ENCODE results near the gene SPRR4. TPM values are rescaled to one million over a fixed set of nuclear protein-coding genes. Genes with fewer than 3 reads are reported as not detected.

Gene SPRR4
- total RNA-seq, 1 experiment from 2014 or later, result not detected

DNA sequence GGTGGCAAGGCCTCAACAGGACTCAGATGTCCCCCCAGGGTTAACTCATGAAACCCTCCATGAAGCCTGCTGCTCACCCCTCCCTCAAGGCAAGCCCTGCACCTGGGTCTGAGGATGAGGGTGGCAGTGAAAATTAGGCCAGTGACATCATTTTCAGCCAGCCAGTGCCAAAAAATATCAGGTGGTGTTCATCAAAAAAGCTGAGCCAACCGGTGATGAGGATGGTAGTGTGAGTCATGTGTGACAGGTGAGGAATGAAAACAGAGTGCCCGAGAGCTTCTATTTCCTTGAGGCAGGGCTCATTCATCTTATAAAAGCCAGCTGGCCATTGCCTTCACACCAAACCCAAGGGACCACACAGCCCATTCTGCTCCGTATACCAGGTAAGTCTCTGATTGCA lies 13.3 kb downstream of the SPRR4 start, which contains the start of gene SPRR1A:
TSS of gene SPRR1A (plus strand) at position 339 of the 400 bp plus-strand sequence. CDS start 1,150 bp downstream, outside the sequence.
- Histone ChIP-seq H4K20me1 (ENCODE audit: insufficient read depth, low read depth, low read length) (no peaks in the 10 kb centered on the region), H3K9ac (ENCODE audit: low read length) (no peak within 1 kb of the TSS), H3K4me3 (ENCODE audit: low read length) (no peak within 1 kb of the TSS), H3K36me3 (ENCODE audit: insufficient read depth, low read length) (no peaks in the 10 kb centered on the region), H3K27me3 (ENCODE audit: low read length) (no peaks in the 10 kb centered on the region), H3K79me2 (ENCODE audit: low read length) (no peaks in the 10 kb centered on the region), H3K4me1 (ENCODE audit: low read length) (peaks cover 19% of the 10 kb centered on the region), H2AFZ (ENCODE audit: low read length) (no peak within 1 kb of the TSS), H3K4me2 (ENCODE audit: low read depth, low read length, poor library complexity, severe bottlenecking) (no peak within 1 kb of the TSS), H3K27ac (ENCODE audit: low read length) (no peak within 1 kb of the TSS), H3K9me2 (replicated peaks; ENCODE audit: insufficient read depth, low read length) (no peaks in the 10 kb centered on the region), H3K9me3 (ENCODE audit: low read length) (no peaks in the 10 kb centered on the region)
- DNase-seq, result no peak

- Histone ChIP-seq H2AFZ (ENCODE audit: low read length) (no peak overlapping the region), H3K9me2 (replicated peaks; ENCODE audit: insufficient read depth, low read length) (no peaks in the 10 kb centered on the region), H3K4me1 (ENCODE audit: low read length) (0 out of 2 replicates have a peak, but pooled peaks cover 4% of the 10 kb centered on the region), H3K9ac (ENCODE audit: low read length) (no peak overlapping the region), H3K4me3 (ENCODE audit: low read length) (no peak overlapping the region), H3K79me2 (ENCODE audit: low read length) (no peaks in the 10 kb centered on the region), H3K27me3 (ENCODE audit: low read length) (no peaks in the 10 kb centered on the region), H3K36me3 (ENCODE audit: insufficient read depth, low read length) (no peaks in the 10 kb centered on the region), H3K27ac (ENCODE audit: low read length) (no peak overlapping the region), H3K4me2 (ENCODE audit: low read depth, low read length, poor library complexity, severe bottlenecking) (no peak overlapping the region), H4K20me1 (ENCODE audit: insufficient read depth, low read depth, low read length) (no peaks in the 10 kb centered on the region), H3K9me3 (ENCODE audit: low read length) (no peaks in the 10 kb centered on the region)
- DNase-seq, result no peak
These were observed 16.1 kb downstream of the SPRR4 start for GRCh38 chr1:152986578-152986977.

- no peaks in the 10 kb centered on the region for H4K20me1 ChIP-seq (ENCODE audit: insufficient read depth, low read depth, low read length)
- H2AFZ ChIP-seq (ENCODE audit: low read length), result no peak overlapping the region
- H3K9me3 ChIP-seq (ENCODE audit: low read length), result no peaks in the 10 kb centered on the region
- H3K79me2 ChIP-seq (ENCODE audit: low read length), result no peaks in the 10 kb centered on the region
- H3K4me3 ChIP-seq (ENCODE audit: low read length), result no peak overlapping the region
- H3K36me3 ChIP-seq (ENCODE audit: insufficient read depth, low read length), result no peaks in the 10 kb centered on the region
- no peaks in the 10 kb centered on the region for H3K9me2 ChIP-seq (replicated peaks; ENCODE audit: insufficient read depth, low read length)
- H3K9ac ChIP-seq (ENCODE audit: low read length), result no peak overlapping the region
- DNase-seq, result no peak
- H3K4me1 ChIP-seq (ENCODE audit: low read length), result 0 out of 2 replicates have a peak, but pooled peaks cover 4% of the 10 kb centered on the region
- no peak overlapping the region for H3K4me2 ChIP-seq (ENCODE audit: low read depth, low read length, poor library complexity, severe bottlenecking)
- H3K27ac ChIP-seq (ENCODE audit: low read length), result no peak overlapping the region
- H3K27me3 ChIP-seq (ENCODE audit: low read length), result no peaks in the 10 kb centered on the region
These were observed 22.7 kb downstream of the SPRR4 start for GRCh38 chr1:152993186-152993585.

GRCh38 chr1:152995842-152996241 lies 25.4 kb downstream of the SPRR4 start:
- H4K20me1 ChIP-seq (ENCODE audit: insufficient read depth, low read depth, low read length), result no peaks in the 10 kb centered on the region
- H2AFZ ChIP-seq (ENCODE audit: low read length), result no peak overlapping the region
- H3K79me2 ChIP-seq (ENCODE audit: low read length), result no peaks in the 10 kb centered on the region
- no peaks in the 10 kb centered on the region for H3K36me3 ChIP-seq (ENCODE audit: insufficient read depth, low read length)
- H3K9me3 ChIP-seq (ENCODE audit: low read length), result no peaks in the 10 kb centered on the region
- DNase-seq, result no peak
- no peaks in the 10 kb centered on the region for H3K4me1 ChIP-seq (ENCODE audit: low read length)
- no peaks in the 10 kb centered on the region for H3K9me2 ChIP-seq (replicated peaks; ENCODE audit: insufficient read depth, low read length)
- H3K27ac ChIP-seq (ENCODE audit: low read length), result no peak overlapping the region
- no peak overlapping the region for H3K4me2 ChIP-seq (ENCODE audit: low read depth, low read length, poor library complexity, severe bottlenecking)
- H3K27me3 ChIP-seq (ENCODE audit: low read length), result no peaks in the 10 kb centered on the region
- H3K4me3 ChIP-seq (ENCODE audit: low read length), result no peak overlapping the region
- no peak overlapping the region for H3K9ac ChIP-seq (ENCODE audit: low read length)

GRCh38 chr1:152996633-152997400 lies 26.4 kb downstream of the SPRR4 start:
- H3K9me3 ChIP-seq (ENCODE audit: low read length), result no peaks in the 10 kb centered on the region
- no peak overlapping the region for H3K4me2 ChIP-seq (ENCODE audit: low read depth, low read length, poor library complexity, severe bottlenecking)
- H2AFZ ChIP-seq (ENCODE audit: low read length), result no peak overlapping the region
- no peaks in the 10 kb centered on the region for H3K79me2 ChIP-seq (ENCODE audit: low read length)
- no peak overlapping the region for H3K4me3 ChIP-seq (ENCODE audit: low read length)
- no peaks in the 10 kb centered on the region for H3K36me3 ChIP-seq (ENCODE audit: insufficient read depth, low read length)
- H4K20me1 ChIP-seq (ENCODE audit: insufficient read depth, low read depth, low read length), result no peaks in the 10 kb centered on the region
- DNase-seq, result no peak
- no peaks in the 10 kb centered on the region for H3K4me1 ChIP-seq (ENCODE audit: low read length)
- no peaks in the 10 kb centered on the region for H3K9me2 ChIP-seq (replicated peaks; ENCODE audit: insufficient read depth, low read length)
- H3K27me3 ChIP-seq (ENCODE audit: low read length), result no peaks in the 10 kb centered on the region
- H3K27ac ChIP-seq (ENCODE audit: low read length), result no peak overlapping the region
- no peak overlapping the region for H3K9ac ChIP-seq (ENCODE audit: low read length)

GRCh38 chr1:152997901-152998300 lies 27.5 kb downstream of the SPRR4 start:
- Histone ChIP-seq H3K27me3 (ENCODE audit: low read length) (no peaks in the 10 kb centered on the region), H3K4me2 (ENCODE audit: low read depth, low read length, poor library complexity, severe bottlenecking) (no peak overlapping the region), H2AFZ (ENCODE audit: low read length) (no peak overlapping the region), H3K27ac (ENCODE audit: low read length) (no peak overlapping the region), H3K9me2 (replicated peaks; ENCODE audit: insufficient read depth, low read length) (no peaks in the 10 kb centered on the region), H3K36me3 (ENCODE audit: insufficient read depth, low read length) (no peaks in the 10 kb centered on the region), H3K9ac (ENCODE audit: low read length) (no peak overlapping the region), H4K20me1 (ENCODE audit: insufficient read depth, low read depth, low read length) (no peaks in the 10 kb centered on the region), H3K4me1 (ENCODE audit: low read length) (peaks cover 8% of the 10 kb centered on the region), H3K9me3 (ENCODE audit: low read length) (no peaks in the 10 kb centered on the region), H3K79me2 (ENCODE audit: low read length) (no peaks in the 10 kb centered on the region), H3K4me3 (ENCODE audit: low read length) (no peak overlapping the region)
- no peak for DNase-seq

- no peak overlapping the region for H2AFZ ChIP-seq (ENCODE audit: low read length)
These were observed 28.0 kb downstream of the SPRR4 start for GRCh38 chr1:152998476-152998875.

DNA sequence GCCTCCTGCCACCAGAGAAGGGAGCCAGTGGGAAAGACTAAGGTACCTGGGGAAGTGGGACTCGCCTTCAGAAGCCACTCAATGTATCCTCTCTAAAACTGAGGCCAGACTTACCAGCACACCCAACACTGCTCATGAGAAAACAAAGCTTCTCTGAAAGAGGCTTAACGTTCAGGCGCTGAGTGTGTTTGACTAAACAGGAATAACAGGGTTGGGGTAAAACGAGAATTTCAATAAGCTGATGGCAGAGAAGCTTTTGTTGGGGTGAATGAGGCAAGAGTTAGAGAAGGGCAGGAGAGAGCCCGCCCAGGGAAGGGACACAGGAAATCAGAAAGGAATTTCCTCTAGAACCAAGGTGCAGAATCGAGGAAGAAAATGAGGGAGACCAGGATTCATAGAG lies 29.4 kb downstream of the SPRR4 start:
- Histone ChIP-seq H3K79me2 (ENCODE audit: low read length) (no peaks in the 10 kb centered on the region), H3K4me2 (ENCODE audit: low read depth, low read length, poor library complexity, severe bottlenecking) (no peak overlapping the region), H2AFZ (ENCODE audit: low read length) (no peak overlapping the region), H3K4me3 (ENCODE audit: low read length) (no peak overlapping the region), H3K9ac (ENCODE audit: low read length) (no peak overlapping the region), H3K9me2 (replicated peaks; ENCODE audit: insufficient read depth, low read length) (no peaks in the 10 kb centered on the region), H3K27me3 (ENCODE audit: low read length) (no peaks in the 10 kb centered on the region), H3K4me1 (ENCODE audit: low read length) (peaks cover 8% of the 10 kb centered on the region), H3K9me3 (ENCODE audit: low read length) (no peaks in the 10 kb centered on the region), H3K36me3 (ENCODE audit: insufficient read depth, low read length) (no peaks in the 10 kb centered on the region), H4K20me1 (ENCODE audit: insufficient read depth, low read depth, low read length) (no peaks in the 10 kb centered on the region), H3K27ac (ENCODE audit: low read length) (no peak overlapping the region)
- DNase-seq, result no peak

More at GRCh38 chr1:152998476-152998875, 28.0 kb downstream of the SPRR4 start:
- Histone ChIP-seq H3K9ac (ENCODE audit: low read length) (no peak overlapping the region), H3K4me2 (ENCODE audit: low read depth, low read length, poor library complexity, severe bottlenecking) (no peak overlapping the region), H3K27me3 (ENCODE audit: low read length) (no peaks in the 10 kb centered on the region), H3K4me3 (ENCODE audit: low read length) (no peak overlapping the region), H3K4me1 (ENCODE audit: low read length) (peaks cover 8% of the 10 kb centered on the region), H3K27ac (ENCODE audit: low read length) (no peak overlapping the region), H3K79me2 (ENCODE audit: low read length) (no peaks in the 10 kb centered on the region), H4K20me1 (ENCODE audit: insufficient read depth, low read depth, low read length) (no peaks in the 10 kb centered on the region), H3K9me3 (ENCODE audit: low read length) (no peaks in the 10 kb centered on the region), H3K36me3 (ENCODE audit: insufficient read depth, low read length) (no peaks in the 10 kb centered on the region), H3K9me2 (replicated peaks; ENCODE audit: insufficient read depth, low read length) (no peaks in the 10 kb centered on the region)
- DNase-seq, result no peak

All from Karpas-422 (cell line).